Peyer's patch (tissue), 4 donors: ENCODE data around the gene ANKRD28. TPM values are rescaled to one million over a fixed set of nuclear protein-coding genes. Genes with fewer than 3 reads are reported as not detected.

Experiments
- DNase-seq, 3 donors: peaks; one replicate each; pipeline ENCODE4 v3.0.0-alpha.2; 2017 to 2019
- H3K27ac ChIP-seq, 4 donors: fragments of 200-600 bp; sonication (generic); one replicate each; pipeline ENCODE4 v1.5.1; 2016 to 2019
- H3K27me3 ChIP-seq, 2 donors: fragments of 200-600 bp; sonication (generic); one replicate each; pipeline ENCODE4 v1.5.1; 2019
- H3K36me3 ChIP-seq, 3 donors: fragments of 200-600 bp; sonication (generic); one replicate each; pipeline ENCODE4 v1.5.1; 2016 to 2019
- H3K4me1 ChIP-seq, 4 donors: fragments of 200-600 bp; sonication (generic); one replicate each; pipeline ENCODE4 v1.5.1; 2016 to 2019
- H3K4me3 ChIP-seq, 4 donors: fragments of 200-600 bp; sonication (generic); 1 replicate in 3 of 4; 2 replicates in 1 of 4; pipeline ENCODE4 v1.5.1; 2016 to 2019; ENCODE audit warnings: mild to moderate bottlenecking in 1 of 4
- H3K9me3 ChIP-seq, 4 donors: fragments of 200-600 bp; sonication (generic); one replicate each; pipeline ENCODE4 v1.5.1; 2016 to 2019; ENCODE audit warnings: mild to moderate bottlenecking in 1 of 4
- CTCF ChIP-seq, 6 experiments: fragments of 450-650 bp in 4 of 6; fragments of 200-600 bp in 2 of 6; sonication (generic) in 1 of 6; IDR thresholded peaks; one replicate each; pipeline ENCODE4 v1.5.1; 2017 to 2019; ENCODE audit warnings: antibody characterized with exemption in 6 of 6, mild to moderate bottlenecking in 3 of 6, moderate library complexity in 1 of 6
- POLR2A ChIP-seq, 2 donors: fragments of 450-650 bp; IDR thresholded peaks; one replicate each; pipeline ENCODE4 v1.5.1; 2017; ENCODE audit warnings: antibody characterized with exemption in 2 of 2, mild to moderate bottlenecking in 2 of 2, moderate library complexity in 2 of 2
- total RNA-seq, 4 donors: library from RNA; depleted of rRNA; stranded (reverse); fragments of >200 nt; gene quantifications; one replicate each; pipeline ENCODE4 v1.1.0, GENCODE V29; 2016

The ANKRD28 gene
- total RNA-seq, 4 donors from 2014 or later: 45.4 to 83.3 (median 46.4) TPM

- no peak for DNase-seq
- H3K27me3 ChIP-seq: no peaks in the 10 kb centered on the region
- H3K4me1 ChIP-seq: peaks cover 0 to 18% (median 11%) of the 10 kb centered on the region in 4 donors
- no peak overlapping the region for H3K4me3 ChIP-seq
- H3K36me3 ChIP-seq: peaks cover 0 to 8% (median 0%) of the 10 kb centered on the region in 3 donors
- H3K27ac ChIP-seq: no peak overlapping the region
- no peaks in the 10 kb centered on the region for H3K9me3 ChIP-seq
- no peak for TF ChIP-seq POLR2A (IDR thresholded peaks at IDR 0.05)
- no peak for TF ChIP-seq CTCF (IDR thresholded peaks at IDR 0.05)
These were observed 148.4 kb downstream of the ANKRD28 start for GRCh38 chr3:15649341-15649740.

GRCh38 chr3:15647611-15648167, 150.1 kb downstream of the ANKRD28 start:
- TF ChIP-seq POLR2A (IDR thresholded peaks at IDR 0.05) (no peak), CTCF (IDR thresholded peaks at IDR 0.05) (no peak)
- DNase-seq: peak in 2 of 3 donors; percentile 69 to 73
- H3K27me3 ChIP-seq: no peaks in the 10 kb centered on the region
- no peak overlapping the region for H3K4me3 ChIP-seq
- peak overlapping the region in 3 of 4 donors; percentile 40 to 70 (median 66) for H3K27ac ChIP-seq
- H3K4me1 ChIP-seq: peaks cover 0 to 18% (median 11%) of the 10 kb centered on the region in 4 donors
- peaks cover 0 to 12% (median 0%) of the 10 kb centered on the region in 3 donors for H3K36me3 ChIP-seq
- no peaks in the 10 kb centered on the region for H3K9me3 ChIP-seq

DNA sequence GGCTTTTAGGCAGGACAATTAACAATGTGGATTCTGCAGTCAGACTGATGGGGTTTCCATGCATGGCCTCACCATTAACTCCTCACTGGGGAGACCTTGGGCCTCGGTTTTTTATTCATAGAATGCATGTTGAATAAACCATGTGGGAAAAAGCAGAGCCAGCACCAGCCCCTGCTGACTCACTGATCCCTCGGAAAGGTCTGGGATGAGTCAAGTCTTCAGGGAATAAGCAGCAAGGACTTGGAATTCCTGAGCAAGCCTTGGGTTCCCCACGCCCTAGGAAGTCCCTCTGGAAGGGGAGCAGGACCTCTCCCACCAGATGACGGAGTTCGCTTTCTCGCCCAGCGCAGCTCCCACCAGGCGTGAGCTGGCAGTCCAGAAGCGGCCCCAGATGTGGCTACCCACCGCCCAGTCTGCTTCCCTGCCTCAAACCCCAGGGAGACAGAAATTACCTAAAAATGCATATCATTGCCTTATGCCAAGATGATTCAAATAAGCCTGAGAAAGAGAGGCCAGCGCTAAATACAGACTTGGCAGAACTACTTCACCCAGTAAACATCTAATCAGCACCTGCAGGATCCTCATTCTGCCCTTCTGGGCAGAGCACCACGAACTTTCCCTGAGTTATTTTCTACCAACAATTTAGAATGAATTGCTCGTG, 150.8 kb downstream of the ANKRD28 start:
- Histone ChIP-seq H3K4me1 (peaks cover 0 to 18% (median 11%) of the 10 kb centered on the region in 4 donors), H3K9me3 (no peaks in the 10 kb centered on the region), H3K27ac (peak overlapping the region in 3 of 4 donors; percentile 40 to 70 (median 40)), H3K27me3 (no peaks in the 10 kb centered on the region), H3K4me3 (no peak overlapping the region), H3K36me3 (peaks cover 0 to 17% (median 0%) of the 10 kb centered on the region in 3 donors)
- TF ChIP-seq CTCF (IDR thresholded peaks at IDR 0.05) (no peak), POLR2A (IDR thresholded peaks at IDR 0.05) (no peak)
- DNase-seq: no peak

- DNase-seq: no peak
- TF ChIP-seq POLR2A (IDR thresholded peaks at IDR 0.05): no peak
- no peak for TF ChIP-seq CTCF (IDR thresholded peaks at IDR 0.05)
- Histone ChIP-seq H3K27me3 (no peaks in the 10 kb centered on the region), H3K27ac (peak overlapping the region in 1 of 4 donors; percentile 70), H3K9me3 (no peaks in the 10 kb centered on the region), H3K36me3 (peaks cover 0 to 19% (median 0%) of the 10 kb centered on the region in 3 donors), H3K4me3 (no peak overlapping the region), H3K4me1 (peaks cover 0 to 18% (median 11%) of the 10 kb centered on the region in 4 donors)
These were observed 151.9 kb downstream of the ANKRD28 start for GRCh38 chr3:15645740-15646501.

GRCh38 chr3:15645246-15645645, 152.5 kb downstream of the ANKRD28 start:
- Histone ChIP-seq H3K4me3 (no peak overlapping the region), H3K4me1 (peaks cover 0 to 18% (median 11%) of the 10 kb centered on the region in 4 donors), H3K36me3 (peaks cover 0 to 19% (median 0%) of the 10 kb centered on the region in 3 donors), H3K27me3 (no peaks in the 10 kb centered on the region), H3K27ac (peak overlapping the region in 1 of 4 donors; percentile 70), H3K9me3 (no peaks in the 10 kb centered on the region)
- DNase-seq: no peak
- TF ChIP-seq CTCF (IDR thresholded peaks at IDR 0.05): no peak
- no peak for TF ChIP-seq POLR2A (IDR thresholded peaks at IDR 0.05)
